Spleen (tissue), 7 donors: Measurements from ENCODE around the gene C5.

ENCODE experiments used
- POLR2A ChIP-seq, 3 donors: fragments of 450-650 bp; IDR thresholded peaks; one replicate each; pipeline ENCODE4 v1.5.1; 2017; ENCODE audit warnings: antibody characterized with exemption in 3 of 3, mild to moderate bottlenecking in 1 of 3
- POLR2AphosphoS5 ChIP-seq, 3 donors: sonication (generic); formaldehyde crosslinking; IDR thresholded peaks; one replicate each; pipeline ENCODE4 v1.5.1; 2017; ENCODE audit warnings: antibody characterized with exemption in 3 of 3
- TF ChIP-seq, protein P1 (sequence below), 11 experiments: fragments of 200-600 bp in 7 of 11; fragments of 450-650 bp in 4 of 11; sonication (generic) in 4 of 11; IDR thresholded peaks in 8 of 11; conservative IDR thresholded peaks in 3 of 11; 1 replicate in 7 of 11; 2 replicates in 4 of 11; pipeline versions ENCODE4 v1.4.0 to v1.8.0; 2016 to 2021; ENCODE audit warnings: antibody characterized with exemption in 11 of 11, inconsistent platforms in 4 of 11, mild to moderate bottlenecking in 1 of 11
- donor health status: DM: no; HTN: no; CAD: no; lungs with moderate emphysema.
- donor health status: DM: no; HTN: no; CAD: no.
- donor health status: DM: no; HTN: no; CAD: no.

DNA sequence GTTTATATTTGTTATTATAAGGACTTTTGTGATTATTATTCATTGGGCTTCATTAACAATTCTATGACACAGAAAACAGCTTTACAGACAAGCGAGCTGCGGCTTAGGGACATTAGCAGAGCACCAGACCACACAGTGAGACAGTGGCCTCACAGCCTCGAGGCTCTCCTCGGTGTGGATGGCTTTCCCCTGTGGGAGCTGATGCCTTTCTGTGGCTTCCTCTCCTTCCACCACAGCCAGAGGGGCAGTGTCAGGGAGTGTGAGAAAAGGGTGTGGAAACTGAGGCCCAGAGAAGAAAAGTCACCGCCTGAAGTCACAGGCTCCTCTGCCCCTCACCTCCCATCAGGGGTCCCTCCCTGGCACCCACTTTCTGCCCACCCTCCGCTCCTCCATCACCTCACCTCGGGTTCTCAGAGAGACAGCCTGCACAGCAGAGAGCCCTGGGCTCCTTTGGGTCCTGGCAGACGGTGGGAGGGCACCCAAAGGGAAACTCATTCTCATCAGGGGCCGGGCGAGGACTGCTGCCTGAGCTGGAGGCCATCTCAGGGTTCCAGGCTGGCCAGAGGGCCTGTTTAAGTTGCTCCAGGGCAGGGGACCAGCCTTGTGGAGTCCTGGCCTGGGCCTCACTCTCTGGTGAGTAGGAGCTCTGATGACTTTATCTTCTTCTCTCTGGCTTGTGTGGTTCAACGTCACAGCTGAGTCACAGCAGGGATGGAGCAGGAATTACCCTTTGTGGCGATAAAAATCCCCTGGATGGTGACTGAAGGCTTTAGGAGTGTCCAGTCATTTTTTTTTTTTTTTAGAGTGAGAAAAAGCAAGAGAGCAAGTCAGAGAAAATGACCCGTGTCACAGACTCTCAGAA, 124.3 kb downstream of the C5 start:
- TF ChIP-seq, protein P1, sequence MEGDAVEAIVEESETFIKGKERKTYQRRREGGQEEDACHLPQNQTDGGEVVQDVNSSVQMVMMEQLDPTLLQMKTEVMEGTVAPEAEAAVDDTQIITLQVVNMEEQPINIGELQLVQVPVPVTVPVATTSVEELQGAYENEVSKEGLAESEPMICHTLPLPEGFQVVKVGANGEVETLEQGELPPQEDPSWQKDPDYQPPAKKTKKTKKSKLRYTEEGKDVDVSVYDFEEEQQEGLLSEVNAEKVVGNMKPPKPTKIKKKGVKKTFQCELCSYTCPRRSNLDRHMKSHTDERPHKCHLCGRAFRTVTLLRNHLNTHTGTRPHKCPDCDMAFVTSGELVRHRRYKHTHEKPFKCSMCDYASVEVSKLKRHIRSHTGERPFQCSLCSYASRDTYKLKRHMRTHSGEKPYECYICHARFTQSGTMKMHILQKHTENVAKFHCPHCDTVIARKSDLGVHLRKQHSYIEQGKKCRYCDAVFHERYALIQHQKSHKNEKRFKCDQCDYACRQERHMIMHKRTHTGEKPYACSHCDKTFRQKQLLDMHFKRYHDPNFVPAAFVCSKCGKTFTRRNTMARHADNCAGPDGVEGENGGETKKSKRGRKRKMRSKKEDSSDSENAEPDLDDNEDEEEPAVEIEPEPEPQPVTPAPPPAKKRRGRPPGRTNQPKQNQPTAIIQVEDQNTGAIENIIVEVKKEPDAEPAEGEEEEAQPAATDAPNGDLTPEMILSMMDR (IDR thresholded peaks at IDR 0.05 in 8 of 11, conservative IDR thresholded peaks at IDR 0.05 in 3 of 11) = no peak
- TF ChIP-seq POLR2A (IDR thresholded peaks at IDR 0.05) (no peak), POLR2AphosphoS5 (IDR thresholded peaks at IDR 0.05) (peak; percentile 30 to 31 (median 31))
